HG02943 (cell line): Measurements from ENCODE around the gene RFC3.
A peak's percentile ranks its signal among the peaks of the same experiment; 100 is the strongest.
"Not testable (repeated sequence)": the region's sequence is repeated elsewhere in the genome, so short reads cannot be mapped to it uniquely, and the experiment has no call there.

ENCODE experiments used
- ATAC-seq: cut with Tn5 transposase; IDR thresholded peaks from one replicate; pipeline ENCODE4 v1.9.1; 2021; ENCODE audit warnings: mild to moderate bottlenecking, low read depth, moderate library complexity; ENCODE audit not compliant: unreplicated experiment

The RFC3 gene, protein sequence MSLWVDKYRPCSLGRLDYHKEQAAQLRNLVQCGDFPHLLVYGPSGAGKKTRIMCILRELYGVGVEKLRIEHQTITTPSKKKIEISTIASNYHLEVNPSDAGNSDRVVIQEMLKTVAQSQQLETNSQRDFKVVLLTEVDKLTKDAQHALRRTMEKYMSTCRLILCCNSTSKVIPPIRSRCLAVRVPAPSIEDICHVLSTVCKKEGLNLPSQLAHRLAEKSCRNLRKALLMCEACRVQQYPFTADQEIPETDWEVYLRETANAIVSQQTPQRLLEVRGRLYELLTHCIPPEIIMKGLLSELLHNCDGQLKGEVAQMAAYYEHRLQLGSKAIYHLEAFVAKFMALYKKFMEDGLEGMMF

DNA sequence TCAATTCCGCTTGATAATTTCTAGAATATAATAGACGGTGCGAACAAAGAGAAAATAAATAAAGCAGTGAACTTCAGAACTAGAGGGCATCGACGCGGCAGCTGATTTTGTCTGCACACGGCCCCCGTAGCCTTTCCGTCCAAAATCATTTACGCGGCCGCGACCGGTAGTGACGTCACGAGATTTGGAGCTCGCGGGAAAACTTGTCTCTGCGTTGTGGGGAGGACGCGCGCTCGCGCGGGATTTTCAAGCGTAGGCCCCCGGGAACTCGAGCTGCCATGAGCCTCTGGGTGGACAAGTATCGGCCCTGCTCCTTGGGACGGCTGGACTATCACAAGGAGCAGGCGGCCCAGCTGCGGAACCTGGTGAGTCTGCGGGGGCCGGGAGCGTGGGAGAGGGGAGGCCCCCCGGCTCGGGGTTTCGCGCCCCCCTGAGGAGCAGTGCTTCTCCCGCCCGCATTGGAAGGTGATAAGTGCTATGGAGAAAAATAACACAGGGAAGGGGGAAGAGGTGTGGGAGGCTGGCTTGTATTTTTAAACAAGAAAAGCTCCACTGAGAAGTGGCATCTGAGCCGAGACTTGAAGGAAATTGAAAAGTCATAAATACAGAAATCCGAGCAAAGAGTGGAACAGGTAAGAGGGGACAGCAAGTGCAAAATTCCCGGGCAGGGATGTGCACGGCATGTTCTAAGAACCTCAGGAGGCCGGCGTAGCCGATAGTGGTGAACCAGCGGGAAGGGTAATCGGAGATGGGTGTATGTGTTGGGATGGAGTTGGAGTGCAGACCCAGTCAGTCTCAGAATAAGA, at the start of gene RFC3:
TSS of gene RFC3 (plus strand) at position 249 of the 806 bp plus-strand sequence. CDS start at position 279, 30 bp downstream.
- peak; percentile 96 for ATAC-seq

DNA sequence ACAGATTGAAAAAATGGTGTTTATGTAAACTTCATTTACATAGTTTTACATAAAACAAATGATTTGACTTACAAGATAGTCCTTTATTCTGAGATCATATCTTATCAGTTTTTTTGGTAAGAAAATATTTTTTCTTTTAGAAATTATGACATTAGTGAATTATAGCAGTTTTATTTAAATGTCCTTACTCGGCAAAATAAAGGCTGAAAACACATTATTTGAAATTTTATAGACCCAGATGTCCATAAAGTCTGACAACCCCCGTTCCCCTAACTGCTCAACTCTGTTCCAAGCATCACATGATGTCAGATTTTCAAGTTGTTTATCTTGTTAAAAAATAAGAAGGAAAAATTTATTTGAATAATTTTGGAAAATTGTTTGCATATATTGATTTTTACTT, 46.7 kb upstream of the RFC3 start:
- no peak for ATAC-seq

DNA sequence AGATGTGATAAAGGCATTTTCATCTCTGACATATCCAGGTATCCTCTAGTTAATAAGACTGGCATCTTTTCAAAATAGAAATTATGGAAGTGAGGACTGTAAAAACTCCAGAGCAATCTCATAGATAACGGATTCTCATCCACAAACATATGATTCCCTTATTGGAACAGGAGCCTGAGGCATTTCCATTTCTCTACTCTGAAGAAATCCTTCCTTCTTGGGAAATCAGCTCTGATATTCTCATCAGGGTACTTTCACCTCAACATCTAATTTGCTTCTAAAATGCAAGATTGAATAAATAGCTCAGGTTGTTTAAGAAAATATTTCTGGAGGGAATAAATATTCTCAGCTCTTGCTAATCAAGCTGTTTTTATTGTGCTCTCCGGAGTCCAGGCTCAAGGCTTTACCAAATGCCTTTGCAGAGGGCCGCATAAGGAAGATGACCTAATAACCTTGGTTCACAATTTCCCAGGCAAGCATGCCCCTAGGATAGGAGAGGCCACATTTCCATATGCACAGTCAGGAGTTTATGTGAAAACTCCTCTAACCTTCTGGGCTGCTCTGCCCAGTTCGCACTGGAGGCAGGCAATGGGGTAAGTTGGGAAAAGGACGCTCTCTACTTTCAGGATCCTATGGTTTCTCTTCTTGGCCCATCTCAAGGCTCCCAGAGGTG, 44.0 kb upstream of the RFC3 start:
- ATAC-seq = no peak

DNA sequence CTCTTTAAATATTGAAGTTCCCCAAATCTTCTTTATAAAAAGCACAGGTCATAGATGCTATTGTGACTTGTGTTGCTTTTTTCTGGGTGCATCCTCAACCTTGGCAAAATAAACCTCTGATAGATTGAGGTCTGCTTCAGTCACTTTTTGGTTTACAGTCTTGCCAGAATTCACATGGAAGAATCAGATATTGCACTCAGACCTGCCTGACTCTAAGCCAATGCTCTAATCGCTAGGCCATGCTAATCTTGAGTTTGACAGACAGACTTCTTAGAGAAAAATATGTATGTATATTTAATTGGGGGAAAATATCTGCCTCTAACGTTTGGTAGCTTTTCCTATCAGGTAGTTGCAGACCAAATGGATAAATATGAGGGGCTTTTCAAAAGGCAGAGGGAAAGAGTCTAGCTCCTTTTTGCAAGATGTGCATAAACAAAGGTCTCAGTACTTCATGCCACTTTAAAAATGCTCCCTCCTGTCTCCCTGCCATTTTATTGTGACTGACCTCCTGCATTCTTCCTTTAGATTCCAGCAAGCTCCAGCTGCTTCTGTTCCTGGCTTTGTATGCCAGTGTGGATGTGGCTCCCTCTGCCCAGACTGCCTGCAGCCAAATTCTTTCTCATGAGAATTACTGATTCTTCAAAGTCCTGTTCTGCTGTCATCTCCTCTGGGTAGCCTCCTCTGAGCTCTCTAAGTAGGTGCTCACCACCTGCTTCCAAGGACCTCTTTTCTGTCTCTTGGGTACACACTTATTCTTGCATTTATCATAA, 42.4 kb upstream of the RFC3 start:
- no peak for ATAC-seq

DNA sequence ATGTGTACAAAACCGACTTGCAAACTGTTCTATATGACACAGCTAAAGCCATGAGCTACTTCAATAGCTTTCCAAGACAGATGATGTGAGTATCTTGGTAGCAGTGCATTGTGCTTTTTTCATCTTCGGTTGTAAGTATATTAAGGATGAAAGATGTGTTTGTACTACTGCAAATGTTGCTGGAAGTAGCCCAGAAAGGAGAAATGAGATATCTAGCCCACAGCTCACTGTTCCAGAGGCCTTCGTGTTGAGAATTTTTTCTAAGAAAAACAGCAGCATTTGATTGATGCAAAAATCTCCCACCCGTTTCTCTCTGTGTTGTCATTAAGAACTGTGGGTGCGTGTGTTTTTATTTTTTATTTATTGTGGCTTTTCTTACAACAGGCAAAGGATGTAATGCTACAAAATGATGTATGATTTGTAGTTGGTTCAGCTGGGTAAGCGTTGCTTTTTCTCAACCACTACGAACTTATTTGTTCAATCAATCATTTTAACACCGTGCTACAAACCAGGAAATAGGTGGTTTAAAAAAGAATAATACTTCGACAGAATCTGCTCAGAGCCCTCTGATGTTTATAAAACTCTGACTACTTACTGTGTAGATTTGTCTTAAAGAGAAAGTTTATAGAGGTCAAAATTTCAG, 41.6 kb upstream of the RFC3 start:
- no peak for ATAC-seq

DNA sequence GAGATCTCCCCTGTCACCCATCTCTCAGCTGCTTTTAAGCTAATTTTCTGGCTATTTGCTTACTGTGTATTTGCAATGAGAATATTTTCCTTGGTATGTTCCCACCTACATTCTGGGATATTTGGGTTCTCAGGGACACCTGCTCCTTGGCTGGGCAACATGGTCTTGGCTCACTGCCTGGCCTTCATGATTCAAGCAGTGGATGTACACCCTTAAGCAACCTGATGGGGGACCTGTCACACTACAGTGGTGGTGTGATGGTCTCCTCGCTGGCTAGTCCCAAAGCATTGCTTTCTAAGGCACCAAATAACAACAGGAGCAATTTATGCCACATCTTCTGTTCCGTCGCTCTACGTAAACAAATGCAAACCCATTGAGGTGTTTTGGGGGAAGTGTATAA, 35.3 kb upstream of the RFC3 start:
- ATAC-seq = no peak

DNA sequence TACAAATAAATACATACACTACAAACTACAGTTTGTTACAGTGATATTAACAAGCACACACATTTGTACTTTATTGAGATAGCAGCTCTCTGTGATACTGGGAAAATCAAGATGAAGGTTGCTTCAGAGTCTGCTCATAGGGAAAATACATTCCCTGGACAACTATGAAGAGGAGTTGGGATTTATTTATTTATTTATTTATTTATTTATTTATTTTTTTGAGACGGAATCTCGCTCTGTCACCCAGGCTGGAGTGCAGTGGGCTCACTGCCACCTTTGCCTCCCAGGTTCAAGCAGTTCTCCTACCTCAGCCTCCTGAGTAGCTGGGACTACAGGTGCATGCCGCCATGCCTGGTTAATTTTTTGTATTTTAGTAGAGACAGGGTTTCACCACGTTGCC, 34.7 kb upstream of the RFC3 start:
- not testable (repeated sequence) for ATAC-seq

DNA sequence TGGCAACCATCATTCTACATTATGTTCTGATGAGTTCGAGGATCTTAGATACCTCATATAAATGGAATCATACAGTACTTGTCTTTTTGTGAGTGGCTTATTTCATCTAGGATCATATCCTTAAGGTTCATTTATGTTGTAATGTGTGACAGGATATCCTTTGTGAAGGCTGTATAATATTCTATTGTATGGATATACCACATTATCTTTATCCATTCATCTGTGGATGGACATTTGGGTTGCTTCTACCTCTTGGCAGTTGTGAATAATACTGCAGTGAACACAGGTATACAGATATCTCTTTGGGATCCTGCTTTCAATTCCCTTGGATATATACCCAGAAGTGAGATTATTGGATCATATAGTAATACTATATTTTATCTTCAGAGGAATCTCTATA, 33.2 kb upstream of the RFC3 start:
- ATAC-seq = no peak

DNA sequence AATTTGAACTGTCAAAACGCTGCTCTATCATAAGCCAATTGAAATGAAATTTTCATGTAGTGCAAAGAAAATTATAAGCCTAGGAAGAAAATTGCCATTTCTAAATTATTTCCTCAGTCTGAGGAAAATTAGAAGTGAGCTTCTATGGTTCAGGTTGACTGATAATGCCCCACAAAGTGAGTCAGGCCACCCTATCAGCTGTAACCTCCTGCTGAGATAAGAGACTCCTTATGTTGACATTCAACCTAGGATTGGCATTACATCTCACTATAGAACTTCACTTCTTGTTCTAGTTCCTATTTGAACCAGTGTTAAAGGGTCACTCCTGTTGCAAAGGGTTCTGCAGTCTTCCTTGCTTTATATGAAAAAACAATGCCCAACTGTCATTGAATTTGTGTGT, 32.6 kb upstream of the RFC3 start:
- ATAC-seq = no peak

DNA sequence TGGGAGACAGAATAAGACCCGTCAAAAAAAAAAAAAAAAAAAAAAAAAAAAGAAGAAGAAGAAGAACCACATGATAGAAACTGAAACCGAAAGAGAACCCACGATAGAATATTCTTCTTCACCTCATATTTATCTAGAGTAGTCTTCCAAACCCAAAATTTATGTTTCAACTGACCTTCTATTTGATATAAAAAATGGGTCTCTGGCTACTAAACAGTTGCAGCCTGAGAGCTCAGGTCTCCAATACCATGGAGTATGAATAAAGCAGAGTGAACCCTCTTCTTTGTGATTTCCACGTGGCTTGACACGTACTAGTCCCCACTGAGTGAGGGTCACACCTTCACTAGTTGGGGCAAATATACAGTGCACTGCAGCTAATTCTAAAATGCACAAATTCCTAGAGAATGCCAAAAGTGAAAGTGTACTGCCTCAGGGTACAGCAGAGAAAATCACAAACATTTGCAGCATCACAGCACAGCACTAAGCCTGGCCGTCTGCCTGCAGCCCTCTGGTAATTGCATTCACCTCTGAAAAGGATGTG, 30.8 kb upstream of the RFC3 start:
- no peak for ATAC-seq

DNA sequence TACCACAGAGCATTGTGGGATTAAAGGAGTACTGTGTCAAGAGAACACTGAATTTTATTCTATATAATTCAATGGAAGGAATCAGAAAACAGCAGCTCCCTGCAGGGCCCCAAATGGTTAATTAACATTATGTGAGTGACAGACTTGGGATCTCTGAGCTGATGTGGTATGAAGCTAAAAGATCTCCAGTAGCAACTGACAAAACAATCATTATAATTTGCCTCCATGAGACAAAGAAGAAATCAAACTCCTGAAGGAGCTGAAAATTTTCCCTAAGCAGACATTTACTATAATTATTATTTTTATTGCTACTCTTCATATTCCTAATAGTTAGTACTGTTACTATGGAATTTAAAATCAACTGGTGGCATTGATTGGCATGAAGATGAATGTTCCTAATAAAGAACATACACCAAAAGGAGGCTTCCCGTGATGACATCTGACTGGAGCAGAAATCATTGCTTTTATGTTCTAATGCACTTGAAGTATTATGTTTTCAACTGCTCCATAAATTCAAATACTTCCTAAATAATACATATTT, 28.8 kb upstream of the RFC3 start:
- ATAC-seq = no peak

DNA sequence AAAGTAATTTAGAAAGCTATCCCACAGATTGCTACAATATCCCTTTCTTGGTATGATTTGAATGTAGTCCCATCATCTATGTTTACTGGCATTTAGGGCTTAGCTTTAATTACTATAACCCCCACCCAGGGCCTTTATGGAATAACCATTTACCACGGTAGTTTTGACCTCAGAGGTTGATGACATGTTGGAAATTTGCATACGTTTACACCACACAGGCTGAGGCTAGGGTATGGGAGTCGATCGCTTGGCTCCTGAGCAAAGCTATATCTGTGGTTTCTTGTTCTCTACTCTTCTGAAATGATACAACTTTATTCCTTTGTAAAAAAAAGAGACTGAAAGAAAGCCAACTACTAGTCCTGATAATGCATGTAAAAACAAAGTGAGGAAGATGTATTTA, 28.2 kb upstream of the RFC3 start:
- ATAC-seq = no peak

DNA sequence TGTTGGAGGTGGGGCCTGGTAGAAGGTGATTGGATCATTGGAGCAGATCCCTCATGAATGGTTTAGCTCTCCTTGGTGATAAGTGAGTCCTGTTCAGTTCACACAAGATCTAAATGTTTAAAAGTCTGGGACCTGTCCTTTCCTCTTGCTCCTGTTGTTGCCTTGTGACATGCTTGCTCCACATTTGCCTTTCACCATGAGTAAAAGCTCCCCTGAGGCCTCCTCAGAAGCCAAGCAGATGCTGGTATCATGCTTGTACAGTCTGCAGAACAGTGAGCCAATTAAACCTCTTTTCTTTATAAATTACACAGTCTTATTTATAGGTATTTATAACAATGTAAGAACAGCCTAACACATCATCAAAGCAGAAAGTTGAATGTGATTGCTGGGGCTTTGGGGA, 24.2 kb upstream of the RFC3 start:
- no peak for ATAC-seq

DNA sequence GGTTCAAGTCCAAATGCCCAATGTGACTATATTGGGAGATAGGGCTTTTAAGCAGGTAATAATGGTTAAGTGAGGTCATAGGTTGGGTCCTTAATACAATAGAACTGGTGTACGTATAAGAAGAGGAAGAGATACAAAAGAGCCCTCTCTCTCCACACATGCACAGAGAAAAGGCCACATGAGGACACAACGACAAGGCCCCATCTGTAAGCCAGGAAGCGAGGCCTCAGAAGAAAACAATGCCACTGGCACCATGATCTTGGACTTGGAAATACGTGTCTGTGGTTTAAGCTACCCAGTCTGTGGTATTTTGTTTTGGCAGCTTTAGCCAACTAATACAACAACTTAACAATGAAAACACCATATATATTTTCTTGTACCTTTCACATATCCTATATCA, 23.4 kb upstream of the RFC3 start:
- ATAC-seq = no peak

DNA sequence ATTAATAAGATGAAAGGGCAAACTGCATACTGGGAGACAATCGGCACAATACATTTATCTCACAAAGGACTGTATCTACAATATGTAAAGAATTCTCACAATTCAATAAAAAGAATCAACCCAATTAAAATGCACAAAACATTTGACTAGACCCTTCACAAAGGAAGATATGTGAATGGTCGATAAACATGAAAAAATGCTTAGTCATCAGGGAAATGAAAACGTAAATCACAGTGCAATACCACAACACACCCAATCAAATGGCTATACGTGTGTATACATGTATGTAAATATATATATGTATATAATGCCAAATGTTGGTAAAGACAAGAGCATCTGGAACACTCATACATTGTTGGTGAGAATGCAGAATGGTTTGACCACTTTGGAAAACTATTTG, 21.9 kb upstream of the RFC3 start:
- ATAC-seq = no peak

DNA sequence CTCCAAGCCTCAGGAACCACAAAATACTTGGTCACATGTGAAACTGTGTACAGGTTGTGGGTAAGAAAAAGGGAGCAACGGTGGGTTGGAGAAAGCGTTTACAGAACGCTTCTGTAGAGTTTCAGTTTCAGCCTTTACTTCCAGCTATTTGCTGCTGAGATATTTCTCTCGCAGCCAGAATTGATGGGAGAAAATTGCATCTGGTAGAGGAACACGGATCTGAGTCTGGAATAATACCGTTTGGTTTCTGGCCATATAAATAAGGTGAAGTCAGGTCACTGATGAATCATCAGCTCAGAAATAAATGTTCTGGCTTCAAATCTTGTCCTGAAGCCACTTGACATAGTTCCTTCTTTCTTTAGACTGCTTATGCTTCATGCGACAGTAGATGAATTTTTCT, 20.3 kb upstream of the RFC3 start:
- ATAC-seq = no peak

DNA sequence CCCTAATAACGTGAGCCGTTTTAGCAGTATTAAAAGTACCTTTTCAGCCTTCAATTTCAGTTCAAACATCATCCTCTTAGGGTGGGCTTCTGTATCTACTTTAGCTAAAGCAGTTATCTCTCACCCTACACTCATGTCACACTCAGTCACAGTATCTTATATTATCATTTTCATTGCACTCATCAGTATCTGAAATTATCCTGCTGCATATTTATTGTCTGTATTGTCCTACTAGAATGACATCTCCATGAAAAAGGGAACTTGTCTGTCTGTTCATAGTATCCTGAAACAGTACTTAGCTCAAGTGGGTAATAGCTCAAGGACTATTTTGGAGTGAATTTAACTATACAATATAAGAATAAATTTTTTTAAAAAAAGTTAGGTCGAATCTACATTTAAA, 19.9 kb upstream of the RFC3 start:
- ATAC-seq = no peak

DNA sequence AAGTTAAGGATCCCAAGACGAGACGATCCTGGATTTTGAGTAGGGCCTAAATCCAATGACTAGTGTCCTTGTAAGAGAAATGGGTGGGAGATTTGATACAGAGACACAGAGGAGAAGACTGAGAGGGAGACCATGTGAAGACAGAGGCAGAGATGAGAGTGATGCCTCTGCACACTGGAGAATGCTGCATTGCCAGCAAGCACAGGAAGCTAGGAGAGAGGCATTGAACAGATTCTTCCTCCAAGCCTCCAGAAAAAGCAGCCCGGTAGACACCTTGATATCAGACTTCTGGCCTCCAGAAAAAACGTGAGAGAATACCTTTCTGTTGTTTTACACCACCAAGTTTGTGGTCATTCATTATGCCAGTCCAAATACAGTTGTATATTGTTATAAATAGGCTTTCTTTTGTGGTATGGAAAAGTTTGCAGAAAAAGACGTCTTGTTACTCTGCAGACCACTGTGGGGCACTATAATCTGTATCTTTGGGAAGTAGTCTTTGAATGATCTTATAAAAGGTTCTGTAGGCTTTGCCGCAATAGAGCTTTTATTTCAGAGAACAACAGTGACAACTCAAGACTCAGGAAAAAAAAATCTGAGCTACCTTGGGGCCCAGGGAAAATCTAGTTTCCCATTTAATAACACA, 17.9 kb upstream of the RFC3 start:
- ATAC-seq = no peak

DNA sequence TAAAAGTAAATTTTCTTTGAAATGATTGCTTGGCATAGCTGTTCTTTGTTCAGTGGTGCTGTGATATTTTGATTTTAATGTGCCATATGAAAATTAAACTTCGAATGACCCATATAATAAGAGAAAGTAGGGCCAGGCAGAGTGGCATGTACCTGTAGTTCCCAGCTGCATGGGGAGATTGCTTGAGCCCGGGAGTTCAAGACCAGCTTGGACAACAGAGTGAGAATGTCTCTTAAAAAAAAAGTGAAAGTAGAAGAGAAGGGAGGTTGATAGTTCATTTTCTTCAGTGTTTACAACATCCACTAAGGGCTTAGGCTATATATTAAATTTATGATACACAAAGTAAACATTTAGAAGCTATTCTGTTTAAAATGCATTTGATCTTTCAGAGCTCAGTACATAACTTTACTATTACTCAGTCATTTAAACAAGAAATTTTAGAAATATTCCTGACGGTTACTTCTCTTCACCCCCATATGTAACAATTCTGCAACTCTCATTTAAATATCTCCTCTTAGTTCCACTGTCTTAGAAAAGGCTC, 17.2 kb upstream of the RFC3 start:
- ATAC-seq = no peak
